ENCODE results near the gene PIWIL4.

PIWIL4 gene

DNA sequence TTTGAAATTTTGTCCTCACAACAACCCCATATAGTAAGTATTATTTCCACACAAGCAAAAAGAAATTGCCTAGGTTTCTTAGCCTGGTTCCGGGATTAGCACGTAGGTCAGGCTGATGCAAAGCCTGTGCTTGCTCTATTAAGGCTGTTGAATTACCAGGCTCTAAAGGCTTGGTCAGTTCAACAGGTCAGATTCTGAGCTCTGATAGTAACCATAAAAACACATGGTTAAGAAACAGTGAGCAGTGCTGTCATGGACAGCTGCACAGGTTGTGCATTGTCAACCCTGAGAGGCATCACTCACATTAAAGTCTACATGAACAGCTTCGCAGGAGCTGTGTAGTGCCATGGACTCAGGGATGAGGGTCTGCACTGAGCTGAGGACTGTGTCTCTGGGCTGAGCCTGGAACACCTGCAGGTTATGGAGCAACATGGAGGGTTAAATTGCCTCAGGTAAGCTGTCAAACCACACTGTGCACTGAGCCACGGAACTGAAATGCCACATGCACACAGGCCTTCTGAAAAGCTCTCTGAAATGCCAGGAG, 98.0 kb downstream of the PIWIL4 start:
- DNase-seq (ENCODE audit: low spot score) = no peak

DNA sequence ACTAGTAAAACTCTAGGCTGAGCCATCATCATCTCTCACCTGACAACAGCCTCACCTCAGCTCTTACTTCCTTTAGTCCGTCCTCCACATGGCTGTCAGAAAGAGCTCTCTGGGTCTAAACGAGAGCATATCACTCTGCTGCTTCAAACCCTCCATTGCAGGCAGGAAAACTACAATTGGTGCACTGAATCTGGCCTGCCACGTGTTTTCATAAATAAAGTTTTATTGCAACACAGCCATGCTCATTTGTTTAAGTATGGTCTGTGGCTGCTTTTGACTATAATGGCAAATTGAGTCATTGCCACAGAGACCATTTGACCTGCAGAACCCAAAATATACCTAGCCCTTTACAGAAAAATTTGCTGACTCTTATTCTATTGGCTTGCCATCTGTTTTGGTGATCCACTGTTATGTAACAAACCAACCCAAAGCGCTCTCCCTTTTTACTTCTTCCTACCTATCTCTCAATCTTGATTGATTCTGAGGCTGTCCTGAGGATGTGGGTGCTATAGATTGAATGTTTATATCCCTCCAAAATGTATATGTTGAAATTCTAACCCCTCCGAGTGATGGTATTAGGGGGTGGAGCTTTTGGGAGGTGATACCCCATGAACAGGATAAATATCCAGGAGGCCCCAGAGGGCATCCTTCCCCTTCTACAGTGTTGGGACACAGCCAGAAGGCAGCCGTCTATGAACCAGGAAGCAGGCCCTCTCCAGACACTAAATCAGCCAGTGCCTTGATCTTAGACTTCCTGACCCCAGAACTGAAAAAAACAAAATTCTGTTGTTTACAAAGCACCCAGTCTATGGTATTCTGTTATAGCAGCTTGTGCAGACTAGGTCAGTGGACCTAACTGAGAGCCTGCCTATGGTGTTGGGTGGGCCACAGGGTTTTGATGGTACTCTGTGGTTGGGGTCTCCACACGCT, 99.9 kb downstream of the PIWIL4 start:
- no peak for DNase-seq (ENCODE audit: low spot score)

- no peak for DNase-seq (ENCODE audit: low spot score)
Measured at GRCh38 chr11:94668212-94668793, 101.1 kb downstream of the PIWIL4 start.

- no peak for DNase-seq (ENCODE audit: low spot score)
Measured at GRCh38 chr11:94669023-94669422, 101.9 kb downstream of the PIWIL4 start.
